HG03103 (cell line): Measurements from ENCODE around the gene SUGCT.

ENCODE experiments used
- ATAC-seq: cut with Tn5 transposase; IDR thresholded peaks from one replicate; pipeline ENCODE4 v1.9.1; 2021; ENCODE audit warnings: low read depth; ENCODE audit not compliant: unreplicated experiment

SUGCT gene

DNA sequence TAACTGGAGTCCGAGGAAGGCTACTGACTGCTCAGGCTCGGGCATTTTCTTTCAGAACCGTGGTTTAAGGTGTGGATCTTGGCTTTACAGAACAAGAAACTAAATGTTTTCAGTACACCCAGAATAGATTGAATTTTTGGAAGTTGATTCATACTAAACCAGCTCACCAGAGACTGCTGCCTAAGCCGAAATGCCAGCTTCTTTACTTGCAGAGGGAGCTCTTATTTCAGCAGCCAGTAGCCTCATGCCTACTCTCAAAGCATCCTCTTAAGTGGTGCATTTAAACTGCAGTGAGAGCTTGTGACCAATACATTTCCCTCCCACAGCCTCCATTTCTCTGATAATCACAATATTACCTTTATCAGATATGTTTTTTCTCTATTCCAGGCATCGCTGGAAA lies 615.1 kb downstream of the SUGCT start:
- ATAC-seq, result no peak

GRCh38 chr7:40753455-40753854 lies 618.6 kb downstream of the SUGCT start:
- no peak for ATAC-seq

DNA sequence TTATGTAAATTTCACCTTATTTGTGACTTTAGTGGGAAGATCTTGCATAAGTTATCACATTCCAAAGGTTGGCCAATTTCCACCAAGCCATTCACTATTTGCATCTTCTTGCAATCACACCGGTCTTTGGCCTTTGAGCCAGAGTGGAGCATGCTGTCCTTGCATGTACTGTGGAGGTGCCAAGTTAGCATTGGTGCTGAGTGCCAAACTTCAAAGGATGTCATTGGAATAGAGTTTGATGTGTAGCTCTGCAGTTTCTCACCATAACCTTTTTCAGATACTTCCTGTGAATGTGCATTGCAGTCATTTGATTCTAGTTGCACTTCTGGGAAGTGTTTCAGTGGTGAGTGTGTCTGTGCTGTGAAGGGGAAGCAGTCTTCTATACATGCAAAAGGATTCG lies 620.6 kb downstream of the SUGCT start:
- no peak for ATAC-seq

DNA sequence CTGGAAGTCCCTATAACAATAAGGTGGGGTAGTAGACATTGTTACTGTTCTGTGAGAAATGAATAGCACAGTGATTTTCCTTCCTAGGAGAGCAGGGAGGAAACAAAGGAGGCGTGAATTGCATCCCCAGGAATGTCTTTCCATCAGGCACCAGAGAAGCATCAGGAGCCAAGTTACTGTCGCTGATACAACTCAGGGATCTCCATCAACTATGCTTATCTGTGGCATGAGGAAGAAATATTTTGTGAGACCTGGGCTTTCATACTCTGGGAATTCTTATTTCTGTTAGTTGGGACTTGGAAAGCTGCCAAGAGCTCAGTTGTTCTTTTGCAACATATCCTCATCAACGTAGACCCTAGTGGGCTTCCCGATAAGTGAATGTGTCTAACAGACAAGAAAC lies 622.3 kb downstream of the SUGCT start:
- no peak for ATAC-seq

DNA sequence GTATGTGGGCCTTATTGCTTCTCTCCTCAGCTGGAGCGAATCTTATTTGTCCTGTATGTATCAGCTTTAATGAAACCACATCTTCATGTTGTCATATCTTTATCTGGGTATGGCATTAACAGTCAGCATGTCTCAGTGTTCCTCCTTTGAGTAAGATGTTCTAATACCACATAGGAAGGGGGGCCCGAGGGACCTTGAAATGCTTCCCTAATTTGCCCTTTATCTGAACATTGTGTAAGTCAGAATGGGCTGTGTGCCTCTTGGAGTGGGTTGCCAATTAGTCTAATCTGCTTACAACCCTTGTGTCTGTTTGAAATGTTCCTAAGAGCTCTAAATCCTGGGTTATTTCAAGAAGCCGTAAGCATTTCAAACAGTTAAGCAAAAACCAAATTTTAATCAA lies 623.8 kb downstream of the SUGCT start:
- no peak for ATAC-seq

- no peak for ATAC-seq
These were observed 625.6 kb downstream of the SUGCT start for GRCh38 chr7:40760293-40760964.

DNA sequence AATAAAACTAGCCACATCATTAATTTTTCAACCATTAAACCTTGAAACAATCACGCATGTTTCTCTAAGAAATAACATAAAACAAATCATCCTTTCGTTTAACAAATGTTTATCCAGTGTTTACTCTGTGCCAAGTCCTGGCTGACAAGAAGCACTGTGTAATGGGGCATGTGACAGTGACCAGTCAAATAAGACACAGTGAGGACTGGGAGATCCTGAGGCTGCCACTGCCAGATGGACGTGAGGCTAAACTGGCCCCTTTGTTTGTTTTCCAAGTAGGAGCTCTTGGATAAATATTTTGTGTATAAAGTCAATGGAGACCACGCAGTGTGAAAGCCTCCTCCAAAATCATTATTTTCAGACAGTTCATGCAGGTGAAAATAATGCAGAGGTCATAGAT lies 626.2 kb downstream of the SUGCT start:
- ATAC-seq, result no peak

DNA sequence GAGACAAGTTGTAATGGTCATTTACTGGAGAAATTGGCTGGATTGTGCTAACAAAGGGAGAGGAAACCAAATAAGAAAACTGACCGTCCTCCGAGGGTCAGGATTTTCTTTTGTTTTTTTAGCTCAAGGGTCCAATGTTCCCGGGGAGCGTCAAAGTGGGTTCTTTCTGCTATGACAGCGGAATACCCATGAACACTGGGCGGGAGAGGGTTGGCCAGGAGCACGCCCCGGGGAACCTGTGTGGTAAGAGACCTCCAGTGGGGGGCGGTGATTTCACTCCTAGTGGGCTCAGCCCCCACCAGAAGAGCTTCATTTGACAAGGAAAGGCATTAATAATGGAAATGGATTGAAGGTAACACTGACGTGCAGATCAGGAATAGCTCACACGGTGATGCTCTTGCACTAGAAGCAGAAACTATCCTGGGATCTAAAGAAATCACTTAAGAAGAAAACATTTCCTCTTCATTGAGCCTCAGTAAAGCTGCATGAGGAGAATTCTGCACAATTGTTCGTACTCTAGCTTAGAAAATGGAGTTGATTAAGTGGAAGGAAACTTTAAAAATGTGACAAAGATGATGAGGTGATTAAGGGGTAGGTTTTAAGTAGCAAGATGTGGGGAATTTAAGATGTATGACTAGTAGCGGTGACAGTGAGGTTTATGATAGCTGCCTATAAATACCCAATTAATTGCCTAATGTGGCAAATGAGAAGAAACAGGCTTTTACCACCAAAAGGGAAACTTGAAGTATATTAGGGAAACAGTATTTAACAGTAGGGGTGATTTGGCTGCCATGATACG lies 627.2 kb downstream of the SUGCT start:
- ATAC-seq, result no peak

DNA sequence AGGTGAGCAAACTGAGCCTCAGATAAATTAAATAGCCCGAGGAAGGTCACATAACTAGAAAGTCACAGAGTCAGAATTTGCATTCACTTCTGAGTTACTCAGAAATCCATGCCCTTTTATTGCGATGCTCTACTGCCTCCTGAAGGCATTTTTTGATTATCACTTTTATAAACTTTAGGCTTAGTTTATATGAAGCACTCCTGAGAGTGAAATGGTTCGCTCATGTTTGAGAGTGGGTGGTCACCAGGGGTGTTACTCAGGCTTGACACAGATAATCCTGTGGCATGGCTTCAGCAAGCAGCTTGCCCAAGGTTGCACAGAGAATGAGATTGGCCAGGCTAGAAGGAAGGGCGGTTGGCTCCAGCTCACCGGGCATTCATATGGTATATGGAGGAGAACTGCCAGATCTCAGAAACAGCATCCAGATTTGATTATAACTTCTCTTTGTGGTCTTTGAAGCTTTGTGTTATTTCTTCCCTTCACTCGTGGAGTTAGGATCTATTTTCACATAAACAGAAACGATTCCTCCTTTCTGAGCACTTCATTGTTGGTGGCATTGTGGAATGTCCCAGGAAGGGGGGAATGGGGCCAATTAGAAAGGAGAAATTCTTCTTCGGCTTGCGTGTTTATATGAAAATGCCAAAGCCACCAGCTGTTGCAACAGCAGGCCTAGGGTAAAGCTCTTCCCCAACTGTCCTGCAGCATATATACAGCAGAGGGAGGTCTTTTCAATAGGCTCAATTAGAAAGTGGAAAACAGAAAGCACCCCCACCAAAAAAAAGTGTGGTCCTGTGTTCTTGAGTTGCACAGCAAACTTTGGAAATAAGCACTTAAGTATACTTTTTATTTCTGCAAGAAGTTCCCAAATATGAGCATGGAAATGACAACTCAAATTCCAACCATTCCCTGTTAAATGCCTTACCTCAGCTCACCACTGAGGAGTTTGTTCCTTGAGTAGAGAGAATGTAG lies 628.8 kb downstream of the SUGCT start:
- no peak for ATAC-seq

DNA sequence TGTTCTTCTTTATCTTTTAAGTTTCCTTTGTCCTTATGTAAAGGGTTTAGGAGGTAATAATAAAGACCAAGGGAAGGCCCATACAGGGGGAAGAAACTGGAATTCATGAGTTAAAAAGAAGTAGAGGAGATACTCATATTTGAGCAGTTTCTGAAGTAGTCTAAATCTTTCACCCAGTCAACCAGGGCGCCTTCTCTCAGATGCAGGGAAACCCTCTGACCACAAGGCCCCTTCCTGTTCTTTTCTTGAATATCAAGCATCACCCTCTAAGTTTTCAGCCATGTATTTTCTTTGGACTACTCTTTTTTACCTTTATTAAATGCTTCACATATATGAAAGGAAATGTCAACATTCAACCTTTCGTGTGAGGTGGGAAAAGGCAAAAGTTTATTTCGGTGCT lies 630.8 kb downstream of the SUGCT start:
- ATAC-seq, result no peak

- ATAC-seq, result no peak
These were observed 637.3 kb downstream of the SUGCT start for GRCh38 chr7:40772096-40772495.

- no peak for ATAC-seq
These were observed 638.9 kb downstream of the SUGCT start for GRCh38 chr7:40773656-40774055.

DNA sequence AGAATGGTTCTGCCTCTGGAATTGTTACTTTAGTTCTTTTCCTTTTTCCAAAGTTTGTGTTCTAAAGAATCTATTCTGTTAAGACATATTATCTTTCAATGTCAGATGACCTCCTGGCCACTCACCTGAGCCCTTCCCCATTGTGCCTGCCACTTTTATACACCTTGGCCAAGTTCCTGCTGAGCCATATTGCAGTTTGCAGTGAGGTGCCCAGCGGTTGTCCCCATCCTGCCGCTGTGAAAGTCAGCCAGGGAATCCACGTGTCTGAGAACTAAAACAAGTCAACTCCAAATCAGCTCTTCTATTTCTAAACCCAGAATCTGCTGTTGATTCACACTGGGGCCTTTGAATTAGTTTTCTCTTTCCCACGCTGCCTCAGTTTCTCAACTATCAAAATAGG lies 641.1 kb downstream of the SUGCT start:
- ATAC-seq, result no peak

GRCh38 chr7:40777730-40778312 lies 643.0 kb downstream of the SUGCT start:
- no peak for ATAC-seq

GRCh38 chr7:40780460-40780859 lies 645.7 kb downstream of the SUGCT start:
- no peak for ATAC-seq

DNA sequence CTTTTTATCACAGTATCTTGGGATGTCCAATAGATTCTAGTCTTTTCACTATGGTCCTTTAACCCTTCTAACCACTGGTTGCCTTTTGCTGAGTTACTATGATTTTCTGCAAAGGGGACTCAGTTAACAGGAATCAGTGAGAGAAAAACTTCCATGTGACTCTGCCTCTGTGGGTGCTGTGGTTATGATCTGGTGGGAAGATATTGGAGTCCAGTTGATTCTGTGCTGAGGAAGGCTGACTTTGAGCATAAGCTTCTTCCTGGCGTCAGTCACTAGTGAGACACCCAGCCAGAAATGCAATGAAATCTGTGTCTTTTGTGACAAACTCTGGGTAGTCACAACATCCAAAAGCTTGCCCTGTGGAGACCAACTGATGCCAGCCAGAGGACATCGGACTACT lies 648.0 kb downstream of the SUGCT start:
- no peak for ATAC-seq

- ATAC-seq, result no peak
These were observed 649.4 kb downstream of the SUGCT start for GRCh38 chr7:40784176-40784575.

GRCh38 chr7:40786909-40787308 lies 652.1 kb downstream of the SUGCT start:
- no peak for ATAC-seq

GRCh38 chr7:40793132-40793531 lies 658.3 kb downstream of the SUGCT start:
- no peak for ATAC-seq

GRCh38 chr7:40795607-40796006 lies 660.8 kb downstream of the SUGCT start:
- no peak for ATAC-seq

GRCh38 chr7:40796723-40797122 lies 661.9 kb downstream of the SUGCT start:
- ATAC-seq, result no peak
